Prostate gland (tissue), 2 donors: ENCODE measurements around the gene MN1.

Experiments
- POLR2A ChIP-seq: fragments of 450-650 bp; IDR thresholded peaks from one replicate; pipeline ENCODE4 v1.6.1; 2016; ENCODE audit warnings: antibody characterized with exemption, mild to moderate bottlenecking
- POLR2AphosphoS5 ChIP-seq: sonication (generic); formaldehyde crosslinking; IDR thresholded peaks from one replicate; pipeline ENCODE4 v1.6.1; 2017; ENCODE audit warnings: antibody characterized with exemption
- TF ChIP-seq, protein P1 (sequence below), 4 experiments: fragments of 200-600 bp in 2 of 4; fragments of 450-650 bp in 2 of 4; sonication (generic) in 2 of 4; IDR thresholded peaks; 1 replicate in 3 of 4; 2 replicates in 1 of 4; pipeline ENCODE4 v1.5.1; 2016 to 2019; ENCODE audit warnings: antibody characterized with exemption in 4 of 4, mild to moderate bottlenecking in 2 of 4, moderate library complexity in 2 of 4

DNA sequence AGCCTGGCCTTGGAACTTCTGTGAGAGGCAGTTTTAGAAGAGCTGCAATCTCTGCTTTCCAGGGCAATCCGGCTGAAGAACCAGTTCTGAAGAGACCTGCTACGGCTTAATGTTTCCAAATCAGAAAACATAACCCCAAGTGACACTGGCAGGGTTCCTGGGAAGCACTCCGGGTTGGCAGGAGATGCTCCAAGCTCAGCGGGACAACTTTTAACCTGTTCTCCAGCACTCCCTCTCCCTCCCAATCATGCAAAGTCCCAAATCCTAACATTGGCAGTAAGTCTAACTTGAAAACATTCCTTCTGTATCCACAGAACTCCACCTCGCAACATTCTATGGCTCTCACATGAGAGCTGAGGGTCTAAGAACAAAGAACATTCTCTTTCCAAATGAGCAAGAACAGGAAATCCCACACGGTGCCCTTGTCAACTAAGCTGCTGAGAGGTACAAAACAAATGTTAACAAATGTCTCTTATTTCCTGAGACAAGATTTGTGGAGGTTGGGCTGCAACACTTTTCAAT, 48.5 kb upstream of the MN1 start:
- TF ChIP-seq POLR2A, result no peak
- TF ChIP-seq, protein P1, sequence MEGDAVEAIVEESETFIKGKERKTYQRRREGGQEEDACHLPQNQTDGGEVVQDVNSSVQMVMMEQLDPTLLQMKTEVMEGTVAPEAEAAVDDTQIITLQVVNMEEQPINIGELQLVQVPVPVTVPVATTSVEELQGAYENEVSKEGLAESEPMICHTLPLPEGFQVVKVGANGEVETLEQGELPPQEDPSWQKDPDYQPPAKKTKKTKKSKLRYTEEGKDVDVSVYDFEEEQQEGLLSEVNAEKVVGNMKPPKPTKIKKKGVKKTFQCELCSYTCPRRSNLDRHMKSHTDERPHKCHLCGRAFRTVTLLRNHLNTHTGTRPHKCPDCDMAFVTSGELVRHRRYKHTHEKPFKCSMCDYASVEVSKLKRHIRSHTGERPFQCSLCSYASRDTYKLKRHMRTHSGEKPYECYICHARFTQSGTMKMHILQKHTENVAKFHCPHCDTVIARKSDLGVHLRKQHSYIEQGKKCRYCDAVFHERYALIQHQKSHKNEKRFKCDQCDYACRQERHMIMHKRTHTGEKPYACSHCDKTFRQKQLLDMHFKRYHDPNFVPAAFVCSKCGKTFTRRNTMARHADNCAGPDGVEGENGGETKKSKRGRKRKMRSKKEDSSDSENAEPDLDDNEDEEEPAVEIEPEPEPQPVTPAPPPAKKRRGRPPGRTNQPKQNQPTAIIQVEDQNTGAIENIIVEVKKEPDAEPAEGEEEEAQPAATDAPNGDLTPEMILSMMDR (IDR thresholded peaks at IDR 0.05), result no peak
- peak; percentile 5 for TF ChIP-seq POLR2AphosphoS5
